NCI-H2029 treated with DMSO at 0.1 percent for 48 hours (cell line): Measurements from ENCODE around the gene DDI1.

Experiments used
- DNase-seq: peaks from one replicate; lab custom pipeline; 2025; lab: John Stamatoyannopoulos, UW

DDI1 gene

DNA sequence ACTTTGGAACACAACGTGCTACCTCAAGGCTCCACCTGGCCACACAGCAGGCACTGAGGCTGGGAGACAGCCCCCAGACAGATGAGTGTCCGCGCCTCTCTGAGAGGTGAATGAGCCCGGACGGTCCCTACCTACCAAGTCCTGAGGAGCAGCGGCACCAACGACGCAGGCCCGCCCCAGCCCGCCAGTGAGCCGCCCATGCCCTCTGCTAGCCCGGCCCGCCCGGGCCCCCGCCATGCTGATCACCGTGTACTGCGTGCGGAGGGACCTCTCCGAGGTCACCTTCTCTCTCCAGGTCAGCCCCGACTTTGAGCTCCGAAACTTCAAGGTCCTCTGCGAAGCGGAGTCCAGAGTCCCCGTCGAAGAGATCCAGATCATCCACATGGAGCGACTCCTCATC, at the start of gene DDI1:
Gene DDI1 (plus strand): TSS at position 53 of the 400 bp plus-strand sequence. CDS start 183 bp downstream, at position 236.
- DNase-seq: no peak

DNA sequence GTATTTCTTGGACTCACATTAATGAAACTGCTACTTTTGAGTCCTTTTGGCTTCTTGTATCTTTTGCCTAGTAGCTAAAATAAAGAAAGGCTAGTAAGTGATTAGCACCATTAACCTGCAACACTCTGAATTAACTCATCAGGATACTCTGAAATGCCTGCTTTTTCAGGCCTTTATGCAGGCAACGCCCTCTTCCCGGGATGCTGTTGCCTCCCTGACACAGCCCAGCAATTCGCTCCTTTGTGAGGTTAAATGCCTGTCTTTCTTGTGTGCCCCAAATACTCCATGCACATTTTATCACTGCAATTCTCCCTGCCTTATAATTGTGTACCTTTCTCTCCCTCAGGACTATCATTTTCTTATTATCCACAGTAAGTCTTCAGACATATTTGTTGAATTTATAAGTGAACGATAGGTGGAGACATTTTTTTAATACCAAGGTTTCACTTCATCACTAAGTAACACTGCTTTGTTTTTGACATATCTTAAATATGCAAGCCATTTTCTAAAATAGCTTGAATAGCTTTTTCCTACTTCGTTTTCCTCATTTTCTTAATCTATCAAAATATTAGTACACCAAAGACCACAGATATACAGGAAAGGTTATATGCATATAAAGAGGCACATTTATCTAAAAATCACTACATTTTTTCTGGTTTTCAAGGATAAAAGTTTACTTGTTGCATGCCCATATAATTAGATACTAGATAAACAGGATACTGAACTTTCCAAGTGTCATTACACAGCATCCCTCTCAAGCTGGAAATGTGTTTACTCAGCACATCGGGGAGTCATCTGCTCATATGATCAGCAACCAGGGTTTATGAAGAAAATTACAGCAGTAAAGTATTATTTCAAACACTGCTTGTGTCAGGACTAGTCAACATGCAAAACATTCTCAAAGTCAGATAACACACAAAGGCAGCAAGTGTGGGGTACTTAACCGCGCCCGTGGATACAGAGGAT, 48.5 kb upstream of the DDI1 start:
- no peak for DNase-seq

- no peak for DNase-seq
These were observed 47.9 kb upstream of the DDI1 start for GRCh38 chr11:103988595-103988969.

DNA sequence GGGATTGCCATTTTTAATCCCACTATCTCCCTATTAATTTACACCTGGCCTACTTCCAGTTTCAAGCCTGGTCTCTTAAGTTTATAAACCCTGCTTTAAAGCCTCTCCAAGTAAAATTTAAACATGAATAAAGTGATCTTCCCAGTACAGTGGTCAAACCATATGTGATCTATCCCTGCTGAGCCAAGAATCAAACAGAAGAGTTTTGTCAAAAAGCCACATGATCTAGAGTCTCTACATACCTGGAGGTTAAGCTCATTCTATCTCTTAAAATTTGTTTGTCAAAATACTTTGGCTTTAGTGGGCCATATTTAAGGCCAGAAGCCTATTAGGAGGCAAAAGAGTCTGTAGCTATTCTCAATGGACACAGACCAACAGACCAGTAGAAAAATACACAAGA, 42.9 kb upstream of the DDI1 start:
- no peak for DNase-seq

DNA sequence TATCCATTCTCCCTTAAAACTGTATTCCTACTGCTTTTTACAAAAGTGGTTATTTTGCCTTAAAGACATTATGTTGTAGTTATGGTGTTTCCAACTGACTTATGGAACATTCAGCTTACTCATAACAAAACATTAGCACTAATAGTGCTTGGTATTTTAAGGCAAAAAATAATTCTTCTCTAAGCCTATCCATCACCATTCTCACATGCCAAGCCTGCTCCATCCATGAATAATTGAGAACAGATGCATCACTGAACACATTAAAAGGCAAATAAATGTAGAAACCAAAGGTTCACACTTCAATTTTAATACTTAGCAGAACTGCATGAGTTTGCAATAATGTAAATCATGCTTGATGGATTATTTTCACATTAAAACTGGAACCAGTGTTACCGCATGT, 42.3 kb upstream of the DDI1 start:
- DNase-seq: no peak

GRCh38 chr11:103994518-103994917, 41.9 kb upstream of the DDI1 start:
- DNase-seq: no peak

DNA sequence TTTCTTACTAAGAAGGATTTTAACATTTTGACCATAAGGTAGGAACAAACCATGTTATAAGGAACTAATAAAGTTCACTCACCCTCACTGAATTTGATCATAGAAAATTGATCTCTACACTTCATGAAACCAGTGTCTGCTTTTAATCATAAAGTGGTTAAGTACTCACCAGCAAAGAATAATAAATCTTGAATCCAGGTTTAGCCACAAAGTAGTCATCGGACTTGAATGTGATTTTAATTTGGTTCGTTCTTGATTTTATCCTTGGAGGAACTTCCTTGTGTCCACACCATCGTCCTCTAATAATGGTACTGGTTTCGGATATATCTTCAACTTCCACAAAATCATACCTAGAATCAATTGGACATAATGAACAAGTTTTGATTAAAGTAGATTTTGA, 40.5 kb upstream of the DDI1 start:
- no peak for DNase-seq

- DNase-seq: no peak
These were observed 39.4 kb upstream of the DDI1 start for GRCh38 chr11:103997082-103997481.

DNA sequence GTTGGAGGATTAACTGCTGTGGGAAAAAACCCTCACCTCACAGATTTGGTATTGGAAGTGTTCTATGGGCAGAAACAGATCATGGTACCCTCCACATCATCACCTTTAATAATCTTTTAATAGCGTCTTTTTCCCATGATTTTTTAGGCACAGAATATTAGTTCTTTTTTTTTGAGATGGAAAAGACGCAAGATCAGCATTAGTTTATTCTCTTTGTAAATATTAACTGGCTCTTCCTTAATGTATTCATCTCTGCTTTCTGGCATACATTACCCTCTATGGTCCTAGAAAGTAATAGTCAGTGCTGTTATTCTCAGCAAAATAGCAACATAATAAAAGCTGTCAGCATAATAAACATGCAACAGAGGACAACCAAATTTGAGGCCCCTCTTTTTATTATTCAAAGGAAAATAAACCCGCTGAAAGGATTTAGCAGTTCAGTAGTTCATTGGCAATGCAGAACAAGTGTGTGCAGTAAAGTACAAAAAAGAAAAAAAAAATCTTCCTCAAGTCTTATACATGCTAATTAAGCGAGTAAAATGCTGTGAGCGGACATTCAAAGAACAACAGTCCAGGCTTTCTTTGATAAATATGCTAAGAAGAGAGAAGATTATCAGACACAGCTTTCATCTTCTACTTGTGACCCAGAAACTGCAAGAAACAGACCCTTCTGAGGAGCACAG, 37.5 kb upstream of the DDI1 start:
- DNase-seq: no peak

- no peak for DNase-seq
These were observed 35.6 kb upstream of the DDI1 start for GRCh38 chr11:104000798-104001197.

GRCh38 chr11:104001561-104002056, 34.8 kb upstream of the DDI1 start:
- DNase-seq: no peak

GRCh38 chr11:104003491-104003890, 32.9 kb upstream of the DDI1 start:
- DNase-seq: no peak

DNA sequence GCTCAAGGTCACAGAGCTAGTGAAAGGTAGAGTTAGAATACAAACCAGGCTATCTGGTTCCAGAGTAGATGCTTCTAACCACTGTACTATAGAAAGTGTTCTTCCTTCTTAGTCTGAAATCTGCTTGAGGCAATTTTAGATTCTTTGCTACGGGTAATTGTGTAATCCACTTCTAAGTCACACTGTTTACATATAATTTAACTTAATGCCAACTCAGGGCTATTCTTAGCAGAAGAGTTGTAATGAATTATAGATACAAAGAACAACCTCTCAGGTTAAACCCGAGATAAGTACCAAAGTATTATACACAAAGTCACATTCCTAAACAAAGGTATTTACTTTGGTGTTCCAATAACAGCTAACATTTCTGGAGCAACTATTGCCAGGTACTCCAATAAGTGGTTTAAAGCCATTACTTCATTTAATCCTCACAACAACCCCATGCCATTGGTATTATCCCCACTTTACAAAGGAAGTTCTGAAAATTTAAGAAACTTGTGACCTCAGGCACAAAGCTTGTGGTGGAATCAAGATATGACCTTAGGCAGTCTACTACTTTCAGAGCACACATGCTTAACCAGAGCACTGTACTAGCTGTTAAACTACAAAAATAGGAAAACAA, 31.1 kb upstream of the DDI1 start:
- no peak for DNase-seq

- no peak for DNase-seq
These were observed 26.7 kb upstream of the DDI1 start for GRCh38 chr11:104009744-104010143.

DNA sequence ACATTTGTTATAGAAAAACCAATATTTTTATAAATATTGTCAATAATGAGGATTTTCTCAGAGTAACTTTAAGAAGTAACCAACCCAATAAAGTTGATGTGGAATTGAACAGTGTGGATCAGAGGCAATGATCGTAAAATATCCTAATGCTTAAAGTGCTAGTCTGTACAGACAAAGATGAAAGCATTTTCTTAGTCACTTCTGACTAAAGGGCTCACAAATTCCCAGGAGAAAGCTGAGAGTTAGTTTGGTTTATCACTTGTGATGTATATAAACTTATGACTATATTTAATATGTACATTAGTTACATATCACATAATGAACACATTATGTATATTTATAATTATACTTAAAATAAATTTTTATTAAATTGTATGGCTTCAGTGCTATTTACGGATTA, 25.4 kb upstream of the DDI1 start:
- no peak for DNase-seq

- DNase-seq: no peak
These were observed 20.6 kb upstream of the DDI1 start for GRCh38 chr11:104015649-104016415.

DNA sequence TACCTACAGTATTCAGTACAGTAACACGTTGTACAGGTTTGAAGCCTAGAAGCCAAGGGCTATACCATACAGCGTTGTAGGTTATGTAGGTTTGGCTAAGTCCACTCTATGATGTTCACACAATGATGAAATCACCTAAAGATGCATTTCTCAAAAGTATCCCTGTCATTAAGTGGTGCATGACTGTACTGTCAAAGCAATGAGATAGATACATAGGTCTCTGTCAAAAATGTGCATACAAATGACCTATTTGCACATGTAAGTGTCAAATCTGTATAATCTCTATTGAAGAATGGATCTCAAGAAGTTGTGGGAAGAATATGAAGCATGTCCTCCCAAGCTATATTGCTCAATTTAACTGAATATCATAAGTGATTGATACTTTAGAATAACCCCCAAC, 11.9 kb upstream of the DDI1 start:
- no peak for DNase-seq

- no peak for DNase-seq
These were observed 7.8 kb upstream of the DDI1 start for GRCh38 chr11:104028476-104029263.

- no peak for DNase-seq
These were observed 3.3 kb upstream of the DDI1 start for GRCh38 chr11:104033134-104033533.

DNA sequence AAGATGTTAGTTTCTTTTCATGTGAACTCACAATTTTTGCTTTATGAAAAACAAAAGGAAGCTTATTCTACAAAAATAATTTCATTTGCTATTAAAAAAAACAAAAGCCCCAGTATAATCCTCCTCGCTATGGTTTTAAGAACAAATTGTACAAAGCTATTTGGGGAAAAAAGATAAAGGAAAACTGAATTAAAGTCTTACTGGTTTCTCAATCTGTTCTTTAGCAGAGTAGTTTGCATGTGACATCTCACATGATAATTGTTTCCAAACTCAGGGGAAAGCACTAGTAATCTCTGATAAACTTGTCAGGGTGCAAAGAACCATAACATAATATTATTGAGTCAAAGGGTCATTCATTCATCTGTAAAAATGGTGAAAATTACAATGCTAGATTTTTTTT, 2.9 kb upstream of the DDI1 start:
- no peak for DNase-seq

GRCh38 chr11:104036995-104037394, 555 bp downstream of the DDI1 start:
- no peak for DNase-seq
